ENCODE data around the gene C22orf15.

DNA sequence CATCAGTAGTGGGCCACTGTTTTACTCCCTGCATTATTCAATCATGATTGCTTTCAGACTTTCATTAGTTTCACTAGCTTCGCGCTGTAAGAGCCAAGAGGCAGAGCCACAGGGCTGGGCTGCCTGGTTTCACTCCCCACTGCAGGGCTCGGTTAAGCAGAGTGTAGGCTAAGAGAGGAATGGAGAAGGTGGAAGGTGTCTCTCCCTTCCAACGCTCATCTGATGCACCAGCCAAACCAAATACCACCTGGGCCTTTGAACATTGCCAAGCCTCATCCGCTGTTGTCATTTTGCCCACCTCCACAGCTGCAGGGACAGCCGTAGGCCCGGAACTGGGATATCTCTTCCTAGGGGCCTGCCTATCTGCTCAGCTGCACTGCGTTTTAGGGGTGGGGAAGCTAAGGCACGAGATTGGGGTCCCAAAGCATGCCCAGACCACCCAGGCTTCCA, 23.5 kb downstream of the C22orf15 start:
- TF ChIP-seq, protein P1, sequence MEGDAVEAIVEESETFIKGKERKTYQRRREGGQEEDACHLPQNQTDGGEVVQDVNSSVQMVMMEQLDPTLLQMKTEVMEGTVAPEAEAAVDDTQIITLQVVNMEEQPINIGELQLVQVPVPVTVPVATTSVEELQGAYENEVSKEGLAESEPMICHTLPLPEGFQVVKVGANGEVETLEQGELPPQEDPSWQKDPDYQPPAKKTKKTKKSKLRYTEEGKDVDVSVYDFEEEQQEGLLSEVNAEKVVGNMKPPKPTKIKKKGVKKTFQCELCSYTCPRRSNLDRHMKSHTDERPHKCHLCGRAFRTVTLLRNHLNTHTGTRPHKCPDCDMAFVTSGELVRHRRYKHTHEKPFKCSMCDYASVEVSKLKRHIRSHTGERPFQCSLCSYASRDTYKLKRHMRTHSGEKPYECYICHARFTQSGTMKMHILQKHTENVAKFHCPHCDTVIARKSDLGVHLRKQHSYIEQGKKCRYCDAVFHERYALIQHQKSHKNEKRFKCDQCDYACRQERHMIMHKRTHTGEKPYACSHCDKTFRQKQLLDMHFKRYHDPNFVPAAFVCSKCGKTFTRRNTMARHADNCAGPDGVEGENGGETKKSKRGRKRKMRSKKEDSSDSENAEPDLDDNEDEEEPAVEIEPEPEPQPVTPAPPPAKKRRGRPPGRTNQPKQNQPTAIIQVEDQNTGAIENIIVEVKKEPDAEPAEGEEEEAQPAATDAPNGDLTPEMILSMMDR (IDR thresholded peaks at IDR 0.05), result no peak
- no peak for TF ChIP-seq POLR2AphosphoS5 (IDR thresholded peaks at IDR 0.05)
